Measurements from ENCODE around the gene CHAC2.

GRCh38 chr2:53753041-53753440 lies 14.6 kb upstream of the CHAC2 start:
- TF ChIP-seq CTCF (IDR thresholded peaks at IDR 0.05 in 8 of 11, conservative IDR thresholded peaks at IDR 0.05 in 3 of 11), result no peak
- no peak for TF ChIP-seq POLR2AphosphoS5 (IDR thresholded peaks at IDR 0.05)
